HG03196 (cell line): ENCODE results near the gene PRAMEF5.
"Not testable (repeated sequence)": the region's sequence is repeated elsewhere in the genome, so short reads cannot be mapped to it uniquely, and the experiment has no call there.

Source experiments
- ATAC-seq: cut with Tn5 transposase; IDR thresholded peaks from one replicate; pipeline ENCODE4 v1.9.1; 2021; ENCODE audit not compliant: unreplicated experiment

The PRAMEF5 gene

DNA sequence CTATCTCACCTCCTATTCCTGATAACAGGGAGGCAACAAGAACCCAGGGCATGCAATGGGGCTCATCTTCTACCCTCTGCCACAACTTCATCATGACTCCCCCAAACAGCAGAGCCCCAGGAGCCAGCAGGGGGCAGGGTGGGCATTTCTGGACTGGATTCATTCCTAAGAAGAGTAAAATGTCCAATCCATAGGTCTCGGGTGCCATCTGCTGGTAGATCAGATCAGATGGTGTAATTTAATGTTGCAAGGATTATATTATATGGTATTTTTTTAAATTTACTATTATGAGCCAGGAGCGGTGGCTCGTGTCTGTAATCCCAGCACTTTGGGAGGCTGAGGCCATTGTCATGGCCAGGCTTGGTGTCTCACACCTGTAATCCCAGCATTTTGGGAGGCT lies 11.1 kb downstream of the PRAMEF5 start:
- not testable (repeated sequence) for ATAC-seq

GRCh38 chr1:13277016-13277415 lies 23.0 kb downstream of the PRAMEF5 start:
- not testable (repeated sequence) for ATAC-seq

GRCh38 chr1:13279617-13280016 lies 25.6 kb downstream of the PRAMEF5 start:
- not testable (repeated sequence) for ATAC-seq

- ATAC-seq = not testable (repeated sequence)
Observed at GRCh38 chr1:13285037-13285436, 31.0 kb downstream of the PRAMEF5 start, which contains the start of gene PRAMEF8. Gene PRAMEF8 (minus strand): TSS chr1:13285137. CDS start chr1:13284091, 1,046 bp downstream.

GRCh38 chr1:13289030-13289429 lies 35.0 kb downstream of the PRAMEF5 start:
- ATAC-seq = not testable (repeated sequence)

DNA sequence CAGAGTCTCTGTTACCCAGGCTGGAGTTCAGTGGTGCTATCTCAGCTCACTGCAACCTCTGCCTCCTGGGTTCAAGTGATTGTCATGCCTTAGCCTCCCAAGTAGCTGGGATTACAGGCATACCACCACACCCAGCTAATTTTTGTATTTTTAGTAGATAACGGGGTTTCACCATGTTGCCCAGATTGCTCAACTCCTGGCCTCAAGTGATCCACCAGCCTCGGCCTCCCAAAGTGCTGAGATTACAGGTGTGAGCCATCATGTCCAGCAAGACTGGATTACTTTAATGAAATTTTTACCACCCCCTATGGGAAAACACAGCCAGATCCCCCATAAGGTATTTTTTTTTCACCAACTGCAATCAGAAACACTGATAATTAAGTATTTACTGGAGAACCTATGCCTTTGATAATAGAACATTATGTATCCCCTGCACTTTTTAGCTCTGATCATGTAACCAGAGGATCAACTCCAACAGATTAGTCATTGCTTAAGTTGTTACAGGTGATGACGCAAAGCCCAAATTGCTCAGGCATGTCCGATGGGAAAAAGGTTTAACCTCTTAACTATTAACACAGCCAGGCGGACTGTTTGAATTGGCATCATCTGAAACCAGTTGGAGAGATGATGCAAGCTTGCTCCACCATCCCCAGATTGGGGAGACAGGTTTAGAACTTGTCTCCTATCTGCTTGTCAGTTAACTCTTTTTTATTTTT lies 43.4 kb downstream of the PRAMEF5 start:
- ATAC-seq = not testable (repeated sequence)

DNA sequence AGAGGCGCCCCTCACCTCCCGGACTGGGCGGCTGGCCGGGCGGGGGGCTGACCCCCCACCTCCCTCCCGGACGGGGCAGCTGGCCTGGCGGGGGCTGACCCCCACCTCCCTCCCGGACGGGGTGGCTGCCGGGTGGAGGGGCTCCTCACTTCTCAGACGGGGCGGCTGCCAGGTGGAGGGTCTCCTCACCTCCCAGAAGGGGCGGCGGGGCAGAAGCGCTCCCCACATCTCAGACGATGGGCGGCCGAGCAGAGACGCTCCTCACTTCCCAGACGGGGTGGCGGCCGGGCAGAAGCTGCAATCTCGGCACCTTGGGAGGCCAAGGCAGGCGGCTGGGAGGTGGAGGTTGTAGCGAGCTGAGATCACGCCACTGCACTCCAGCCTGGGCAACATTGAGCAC lies 44.7 kb downstream of the PRAMEF5 start:
- not testable (repeated sequence) for ATAC-seq

DNA sequence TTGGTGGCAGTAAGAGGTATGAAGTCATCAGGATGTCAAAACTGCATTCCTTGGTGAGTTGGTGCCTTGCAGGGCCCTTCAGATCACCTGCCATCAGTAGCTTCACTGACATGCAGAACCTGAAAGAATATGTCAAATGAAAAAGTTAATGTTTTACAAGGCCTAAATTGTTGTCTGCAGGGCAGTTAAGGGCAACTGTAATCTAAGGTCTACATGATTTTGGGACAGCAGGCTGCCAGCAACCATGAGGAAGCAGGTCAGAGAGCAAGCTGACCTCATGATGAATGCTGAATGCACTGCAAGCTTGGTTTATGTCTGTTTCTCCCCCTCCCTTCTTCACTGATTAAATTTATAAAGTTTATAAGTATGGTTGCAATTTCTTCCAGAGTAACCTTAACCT lies 48.2 kb downstream of the PRAMEF5 start:
- ATAC-seq = not testable (repeated sequence)

DNA sequence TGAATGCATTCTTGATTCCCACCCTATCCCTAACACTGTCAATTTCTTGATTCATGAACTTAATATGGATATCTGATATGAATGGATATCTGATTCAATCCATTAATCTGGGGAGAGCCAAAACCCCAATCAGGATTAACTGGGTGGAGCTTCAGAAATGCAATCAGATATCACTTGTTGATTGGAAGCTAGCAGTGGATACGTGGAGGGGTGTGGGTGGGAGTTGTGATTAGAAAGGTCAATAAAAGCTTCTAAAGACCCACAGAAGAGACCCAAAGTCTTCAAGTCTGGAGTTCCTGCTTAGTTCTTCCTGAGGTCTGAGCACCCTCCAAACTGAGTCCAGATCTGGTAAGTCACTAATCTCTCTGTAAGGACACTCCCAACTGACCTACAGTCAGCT lies 49.2 kb downstream of the PRAMEF5 start, which contains the start of gene PRAMEF33:
PRAMEF33 (plus strand) TSS at position 301 of the 400 bp plus-strand sequence. CDS start 2,416 bp downstream, outside the sequence.
- ATAC-seq = not testable (repeated sequence)
